HG03175 (cell line): ENCODE data around the gene EIF4E2.

Source experiments
- ATAC-seq: cut with Tn5 transposase; IDR thresholded peaks from one replicate; pipeline ENCODE4 v1.9.1; 2021; ENCODE audit warnings: mild to moderate bottlenecking, moderate library complexity; ENCODE audit not compliant: unreplicated experiment

EIF4E2 gene

DNA sequence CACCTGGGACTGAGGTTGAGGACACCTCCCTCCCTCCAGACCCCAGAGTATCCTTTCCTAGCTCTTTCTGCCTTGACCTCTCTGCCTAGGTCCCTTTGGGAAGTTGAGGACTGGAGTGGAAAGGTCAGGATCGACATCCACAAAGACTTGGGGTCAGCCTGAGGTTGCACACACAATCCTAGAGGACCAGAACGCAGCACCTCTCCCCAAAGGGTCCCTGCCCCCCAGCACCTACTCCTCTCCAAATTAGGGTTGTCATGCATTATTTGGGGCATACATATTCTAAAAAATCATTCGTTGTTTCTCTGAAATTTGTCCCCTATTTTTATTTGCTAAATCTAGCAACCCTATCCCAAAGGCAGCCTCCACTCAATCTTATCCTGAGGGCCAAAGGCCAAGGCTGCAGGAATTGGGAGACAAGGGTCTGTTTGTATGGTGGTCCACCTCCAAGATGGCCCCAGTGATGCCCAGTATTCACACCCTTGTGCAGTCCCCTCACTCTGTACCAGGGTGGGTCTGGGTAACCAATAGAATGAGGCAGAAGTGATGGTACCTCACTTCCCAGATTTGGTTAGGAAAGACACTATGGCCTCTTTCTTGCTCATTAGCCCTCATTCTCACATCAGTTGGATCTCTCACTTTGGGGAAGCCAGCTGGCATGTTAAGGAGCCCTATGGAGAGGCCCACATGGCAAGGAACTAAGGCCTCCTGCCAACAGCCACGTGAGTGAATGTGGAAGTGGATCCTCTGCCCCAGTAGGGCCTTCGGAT, 14.5 kb upstream of the EIF4E2 start:
- no peak for ATAC-seq

DNA sequence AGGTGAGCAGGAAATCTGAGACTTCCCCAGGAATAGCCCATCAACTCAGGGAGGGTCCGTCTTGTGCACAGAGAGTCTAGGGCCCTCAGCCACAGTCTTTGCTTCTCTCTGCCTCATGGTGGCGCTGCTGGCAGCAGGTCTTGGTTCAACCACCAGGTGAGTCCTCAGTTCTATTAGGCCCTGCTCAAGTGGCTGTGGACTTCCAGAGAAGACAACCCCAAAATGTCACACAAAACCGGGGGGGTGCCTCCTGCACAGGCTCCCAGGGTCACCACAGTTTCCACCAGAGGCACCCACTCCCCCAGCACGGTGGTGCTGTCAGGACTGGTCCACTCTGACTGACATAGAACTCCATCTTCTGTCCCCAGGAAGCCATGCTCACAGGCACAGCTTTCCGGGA, 13.4 kb upstream of the EIF4E2 start:
- ATAC-seq, result no peak

DNA sequence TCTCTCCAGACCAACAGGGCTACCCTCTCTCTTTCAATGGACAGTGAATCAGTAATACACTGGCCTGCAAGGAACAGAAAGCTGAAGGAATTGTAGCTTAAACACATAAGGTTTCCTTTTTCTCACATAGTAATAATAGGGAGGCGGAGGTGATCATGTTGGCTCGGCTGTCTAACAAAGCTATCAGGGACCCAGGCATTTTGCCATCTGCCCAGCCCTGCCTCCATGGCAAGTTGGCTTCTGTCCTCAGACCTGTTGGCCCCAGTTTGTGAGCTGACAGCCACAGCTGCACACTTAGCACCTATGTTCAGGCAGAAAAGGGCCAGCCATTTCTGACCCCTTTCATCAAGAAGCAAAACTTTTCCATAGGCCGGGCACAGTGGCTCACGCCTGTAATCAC, 13.0 kb upstream of the EIF4E2 start:
- ATAC-seq, result no peak

DNA sequence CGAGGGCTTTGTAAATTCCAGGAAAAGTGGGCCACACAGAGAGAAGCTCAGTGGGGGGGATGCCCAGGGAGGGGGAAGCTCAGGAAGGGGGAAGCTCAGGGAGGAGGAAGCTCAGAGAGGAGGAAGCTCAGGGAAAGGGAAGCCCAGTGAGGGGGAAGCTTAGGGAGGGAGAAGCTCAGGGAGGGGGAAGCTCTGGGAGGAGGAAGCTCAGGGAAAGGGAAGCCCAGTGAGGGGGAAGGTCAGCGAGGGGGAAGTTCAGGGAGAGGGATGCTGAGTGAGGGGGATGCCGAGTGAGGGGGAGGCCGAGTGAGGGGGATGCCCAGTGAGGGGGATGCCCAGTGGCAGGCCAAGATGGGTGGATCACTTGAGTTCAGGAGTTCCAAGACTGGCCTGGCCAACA, 11.8 kb upstream of the EIF4E2 start:
- no peak for ATAC-seq

DNA sequence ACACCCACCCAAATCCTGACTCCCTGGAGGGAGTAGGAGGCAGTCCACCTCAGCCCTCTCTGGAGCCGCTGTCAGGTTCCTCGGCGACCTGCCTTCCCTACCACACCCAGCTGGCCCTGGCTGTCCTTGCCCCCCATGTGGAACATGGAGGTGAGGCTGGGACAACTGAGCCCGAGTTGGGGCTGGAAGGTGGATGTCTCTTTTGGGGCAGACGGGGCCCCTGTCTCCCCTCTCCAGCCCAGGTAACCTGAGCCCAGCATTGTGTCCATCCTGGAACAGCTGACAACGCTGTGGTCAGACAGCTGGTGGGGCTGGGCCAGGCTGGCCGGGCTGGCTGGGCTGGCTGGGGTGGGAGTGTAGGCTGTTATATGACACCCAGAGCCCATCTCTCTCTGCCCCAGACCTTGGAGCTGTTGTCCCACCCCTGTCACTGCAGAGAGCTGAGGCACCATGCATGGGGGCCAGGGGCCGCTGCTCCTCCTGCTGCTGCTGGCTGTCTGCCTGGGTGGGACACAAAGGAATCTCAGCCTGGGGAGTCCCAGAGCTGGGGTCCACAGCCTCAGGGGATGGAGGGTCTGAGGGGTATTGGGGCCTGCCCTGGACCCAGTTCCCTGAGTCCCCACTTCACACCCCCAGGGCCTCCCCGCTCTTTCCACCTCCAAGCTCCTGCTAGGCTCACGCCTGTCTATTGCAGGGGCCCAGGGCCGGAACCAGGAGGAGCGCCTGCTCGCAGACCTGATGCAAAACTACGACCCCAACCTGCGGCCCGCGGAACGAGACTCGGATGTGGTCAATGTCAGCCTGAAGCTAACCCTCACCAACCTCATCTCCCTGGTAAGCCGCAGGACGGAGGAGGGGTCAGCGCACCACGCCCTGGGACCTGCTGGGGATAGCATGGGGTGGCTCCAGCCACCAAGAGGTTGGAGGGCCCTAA, 10.9 kb upstream of the EIF4E2 start, which contains the start of gene CHRNG:
Gene CHRNG, plus strand, starts transcription at position 395 of the 934 bp plus-strand sequence. Its CDS starts 56 bp downstream, at position 451.
- ATAC-seq, result no peak

DNA sequence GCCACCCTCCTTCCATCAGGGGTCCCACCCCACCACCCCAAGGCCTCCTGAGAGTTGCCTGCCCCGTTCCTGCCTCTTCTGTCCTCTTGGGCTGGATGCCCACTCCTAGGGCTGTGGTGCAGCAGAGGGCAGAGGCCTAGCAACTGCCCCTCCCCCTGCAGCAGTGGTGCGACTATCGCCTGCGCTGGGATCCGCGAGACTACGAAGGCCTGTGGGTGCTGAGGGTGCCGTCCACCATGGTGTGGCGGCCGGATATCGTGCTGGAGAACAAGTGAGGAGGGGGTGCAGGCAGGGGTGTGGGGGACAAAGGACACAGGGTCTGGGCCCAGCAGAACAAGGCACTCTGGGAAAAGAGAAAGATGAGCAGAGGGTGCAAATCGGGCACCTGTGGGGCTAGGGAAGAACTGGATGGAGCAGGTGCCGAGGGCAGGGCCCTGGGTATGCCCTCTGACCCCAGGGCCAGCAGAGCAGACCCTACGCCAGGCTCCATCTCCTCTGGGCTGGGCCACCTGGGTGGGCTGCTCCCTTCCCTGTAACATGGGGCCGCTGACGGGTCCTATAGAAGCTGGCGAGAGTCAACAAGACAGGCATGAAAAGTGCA, 9.9 kb upstream of the EIF4E2 start:
- ATAC-seq, result no peak

DNA sequence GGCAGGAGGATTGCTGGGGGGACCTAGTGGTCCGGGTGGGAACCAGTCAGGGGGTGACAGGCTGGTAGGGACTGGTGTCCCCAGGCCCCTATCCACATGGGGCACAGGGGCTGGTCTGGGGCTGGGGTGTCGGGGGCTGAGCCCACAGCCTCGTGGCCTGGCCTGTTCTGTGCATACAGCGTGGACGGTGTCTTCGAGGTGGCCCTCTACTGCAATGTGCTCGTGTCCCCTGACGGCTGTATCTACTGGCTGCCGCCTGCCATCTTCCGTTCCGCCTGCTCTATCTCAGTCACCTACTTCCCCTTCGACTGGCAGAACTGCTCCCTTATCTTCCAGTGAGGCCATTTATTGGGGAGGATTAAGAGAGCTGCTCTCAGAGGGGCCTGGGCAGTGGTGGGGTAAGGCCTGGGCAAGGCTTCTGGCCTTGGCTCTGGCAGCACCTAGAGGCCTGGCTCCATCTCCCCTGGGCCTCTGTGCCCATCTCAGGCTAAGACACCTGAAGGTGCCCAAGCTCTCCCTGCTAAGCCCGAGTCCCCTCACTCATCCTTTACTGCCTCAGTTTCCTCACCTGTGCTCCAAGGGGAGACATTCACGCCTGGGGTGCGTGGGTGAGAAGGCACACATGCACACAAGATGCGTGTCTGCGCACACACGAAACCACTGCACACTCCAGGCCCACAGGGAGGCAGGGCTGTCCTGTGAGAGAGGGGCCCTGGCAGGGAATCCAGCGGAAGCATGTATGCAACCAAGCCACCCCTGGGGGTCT, 9.1 kb upstream of the EIF4E2 start:
- no peak for ATAC-seq

DNA sequence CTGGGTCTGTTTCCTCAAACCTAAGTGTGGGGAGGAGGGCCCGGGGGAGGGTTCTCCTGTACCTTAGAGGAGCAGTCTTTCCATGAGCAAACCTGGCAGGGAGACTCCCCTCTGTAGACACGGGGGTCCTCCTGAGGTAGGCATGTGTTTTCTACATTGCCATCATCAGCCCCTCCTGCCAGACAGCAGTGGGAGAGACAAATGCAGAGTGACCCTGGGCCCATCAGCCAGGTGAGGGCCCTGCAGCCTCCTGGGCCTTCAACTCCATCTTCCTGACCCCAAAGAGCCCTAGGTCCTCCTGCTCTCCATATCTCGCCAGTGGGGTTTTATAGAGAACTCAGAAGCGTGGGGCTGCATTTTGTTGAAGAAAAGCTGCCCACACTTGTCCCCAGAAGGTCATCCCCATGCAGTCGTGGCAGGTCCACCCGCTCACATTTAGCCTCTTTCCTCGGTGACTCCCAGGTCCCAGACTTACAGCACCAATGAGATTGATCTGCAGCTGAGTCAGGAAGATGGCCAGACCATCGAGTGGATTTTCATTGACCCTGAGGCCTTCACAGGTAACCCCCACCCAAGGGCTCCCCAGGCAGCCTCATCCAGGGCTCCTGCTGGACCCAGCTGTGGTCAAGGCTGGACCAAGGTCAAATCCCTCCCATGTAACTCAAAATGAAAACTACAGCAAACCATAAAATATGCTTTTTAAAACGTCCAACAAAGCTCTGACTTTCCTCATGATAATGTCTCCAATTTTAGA, 8.4 kb upstream of the EIF4E2 start:
- no peak for ATAC-seq

DNA sequence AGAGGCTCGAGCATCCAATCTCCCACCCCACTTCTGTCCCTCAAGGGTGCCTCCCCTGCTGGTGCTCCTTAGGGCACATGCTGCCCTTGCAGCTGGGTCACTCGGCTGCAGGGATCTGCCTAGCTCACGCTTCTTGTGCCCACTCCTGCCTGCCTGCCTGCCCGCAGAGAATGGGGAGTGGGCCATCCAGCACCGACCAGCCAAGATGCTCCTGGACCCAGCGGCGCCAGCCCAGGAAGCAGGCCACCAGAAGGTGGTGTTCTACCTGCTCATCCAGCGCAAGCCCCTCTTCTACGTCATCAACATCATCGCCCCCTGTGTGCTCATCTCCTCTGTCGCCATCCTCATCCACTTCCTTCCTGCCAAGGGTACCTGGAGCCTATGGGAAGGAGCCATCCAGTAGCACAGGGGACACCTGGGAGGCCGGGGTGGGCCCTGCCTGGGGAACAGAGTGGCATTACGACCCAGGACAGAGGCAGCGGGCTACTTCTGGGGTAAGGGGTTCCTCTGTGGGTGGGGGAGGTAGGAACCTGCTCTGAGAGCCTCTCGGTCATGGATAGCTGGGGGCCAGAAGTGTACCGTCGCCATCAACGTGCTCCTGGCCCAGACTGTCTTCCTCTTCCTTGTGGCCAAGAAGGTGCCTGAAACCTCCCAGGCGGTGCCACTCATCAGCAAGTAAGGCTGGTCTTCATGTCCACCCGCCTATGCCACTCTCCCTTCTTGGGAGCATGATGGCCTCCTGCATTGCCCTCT, 7.6 kb upstream of the EIF4E2 start:
- no peak for ATAC-seq

DNA sequence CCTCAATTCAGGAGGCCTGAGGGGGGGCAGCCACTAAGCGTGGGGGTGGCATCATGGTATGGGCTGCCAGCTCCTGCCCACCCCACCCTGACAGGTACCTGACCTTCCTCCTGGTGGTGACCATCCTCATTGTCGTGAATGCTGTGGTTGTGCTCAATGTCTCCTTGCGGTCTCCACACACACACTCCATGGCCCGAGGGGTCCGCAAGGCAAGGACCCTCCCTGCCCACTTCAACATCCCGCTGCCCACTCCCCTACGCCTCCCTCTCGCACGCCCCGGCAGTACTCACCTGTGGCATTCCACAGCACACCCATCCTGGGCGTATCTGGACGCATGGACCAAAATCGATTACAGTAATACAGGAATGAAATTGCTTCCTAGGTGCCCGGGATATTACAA, 7.0 kb upstream of the EIF4E2 start:
- no peak for ATAC-seq

DNA sequence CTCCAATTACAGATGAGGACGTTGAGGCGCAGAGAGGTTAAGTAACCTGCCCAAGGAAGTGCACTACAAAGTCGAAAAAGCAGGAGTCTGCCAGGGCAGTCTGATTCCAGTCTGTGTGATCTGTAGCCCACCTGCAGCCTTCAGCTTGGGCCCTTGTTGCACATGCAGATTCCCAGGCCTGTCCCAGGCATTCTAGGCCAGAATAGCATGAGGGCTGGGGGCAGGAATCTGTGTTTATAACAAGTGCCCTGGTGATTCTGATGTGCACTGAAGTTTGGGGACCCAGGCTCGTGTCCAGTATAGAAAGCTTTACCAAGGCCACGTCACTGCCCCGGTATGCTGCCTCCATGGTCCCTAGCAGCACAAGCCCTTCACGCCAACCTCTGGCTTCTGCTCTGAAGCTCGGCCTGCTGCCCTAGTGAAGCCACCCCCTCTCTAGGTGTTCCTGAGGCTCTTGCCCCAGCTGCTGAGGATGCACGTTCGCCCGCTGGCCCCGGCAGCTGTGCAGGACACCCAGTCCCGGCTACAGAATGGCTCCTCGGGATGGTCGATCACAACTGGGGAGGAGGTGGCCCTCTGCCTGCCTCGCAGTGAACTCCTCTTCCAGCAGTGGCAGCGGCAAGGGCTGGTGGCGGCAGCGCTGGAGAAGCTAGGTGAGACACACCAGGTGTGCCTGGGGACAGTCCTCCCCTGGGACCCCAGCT, 6.4 kb upstream of the EIF4E2 start:
- no peak for ATAC-seq

DNA sequence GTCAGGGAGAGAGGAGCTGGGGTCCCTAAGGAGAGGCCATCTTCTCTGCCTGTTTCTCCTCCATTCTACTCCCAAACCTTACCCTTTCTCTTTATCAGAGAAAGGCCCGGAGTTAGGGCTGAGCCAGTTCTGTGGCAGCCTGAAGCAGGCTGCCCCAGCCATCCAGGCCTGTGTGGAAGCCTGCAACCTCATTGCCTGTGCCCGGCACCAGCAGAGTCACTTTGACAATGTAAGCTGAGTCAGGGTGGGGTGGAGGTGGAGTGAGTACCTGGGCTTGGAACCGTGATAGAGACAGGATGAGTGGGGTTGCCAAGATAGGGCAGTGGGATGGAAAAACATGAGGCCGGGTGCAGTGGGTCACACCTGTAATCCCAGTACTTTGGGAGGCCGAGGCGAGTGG, 5.8 kb upstream of the EIF4E2 start:
- ATAC-seq, result no peak

DNA sequence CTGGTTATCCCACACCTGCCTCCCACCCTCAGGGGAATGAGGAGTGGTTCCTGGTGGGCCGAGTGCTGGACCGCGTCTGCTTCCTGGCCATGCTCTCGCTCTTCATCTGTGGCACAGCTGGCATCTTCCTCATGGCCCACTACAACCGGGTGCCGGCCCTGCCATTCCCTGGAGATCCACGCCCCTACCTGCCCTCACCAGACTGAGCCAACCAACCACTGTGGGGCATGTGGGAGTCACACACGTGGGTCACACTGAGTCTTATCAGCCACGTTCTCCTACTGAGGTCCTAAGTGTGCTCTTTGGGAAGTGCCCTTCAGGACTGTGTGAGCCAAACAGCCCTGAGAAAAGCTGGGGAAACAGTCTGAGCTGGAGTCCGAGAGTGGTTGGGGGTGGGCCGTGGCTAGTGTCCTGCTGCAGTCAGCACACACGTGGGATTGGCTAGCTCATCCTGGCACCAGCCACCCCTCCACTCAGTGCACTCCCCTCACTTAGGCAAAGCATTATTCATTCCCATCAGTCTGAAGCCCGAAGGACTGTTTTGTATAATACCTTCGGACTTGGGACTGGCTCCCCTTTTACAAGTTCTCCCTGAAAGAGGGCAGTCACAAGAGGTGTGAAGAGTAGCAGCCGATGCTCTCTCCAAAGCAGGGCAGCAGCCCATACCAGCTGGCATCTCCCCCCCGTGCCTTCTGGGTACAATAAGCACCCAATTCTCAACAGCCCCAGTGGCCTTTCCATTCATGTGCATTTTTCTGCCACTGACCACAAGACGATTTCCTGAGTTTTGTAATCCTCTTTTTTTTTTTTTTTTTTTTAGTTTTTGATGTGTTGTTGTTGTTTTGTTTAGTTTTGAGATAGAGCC, 4.7 kb upstream of the EIF4E2 start:
- no peak for ATAC-seq

DNA sequence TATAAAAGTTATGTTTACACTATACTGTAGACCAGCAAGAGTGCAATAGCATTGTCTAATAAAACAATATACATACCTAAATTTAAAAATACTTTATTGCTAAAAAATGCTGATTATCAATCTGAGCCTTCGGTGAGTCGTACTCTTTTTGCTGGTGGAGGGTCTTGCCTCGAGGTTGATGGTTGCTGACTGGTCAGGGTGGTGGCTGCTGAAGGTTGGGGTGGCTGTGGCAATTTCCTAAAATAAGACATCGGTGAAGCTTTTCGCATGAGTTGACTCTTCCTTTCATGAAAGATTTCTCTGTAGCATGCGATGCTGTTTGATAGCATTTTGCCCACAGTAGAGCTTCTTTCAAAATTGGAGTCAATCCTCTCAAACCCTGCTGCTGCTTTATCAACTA, 2.5 kb upstream of the EIF4E2 start:
- no peak for ATAC-seq

DNA sequence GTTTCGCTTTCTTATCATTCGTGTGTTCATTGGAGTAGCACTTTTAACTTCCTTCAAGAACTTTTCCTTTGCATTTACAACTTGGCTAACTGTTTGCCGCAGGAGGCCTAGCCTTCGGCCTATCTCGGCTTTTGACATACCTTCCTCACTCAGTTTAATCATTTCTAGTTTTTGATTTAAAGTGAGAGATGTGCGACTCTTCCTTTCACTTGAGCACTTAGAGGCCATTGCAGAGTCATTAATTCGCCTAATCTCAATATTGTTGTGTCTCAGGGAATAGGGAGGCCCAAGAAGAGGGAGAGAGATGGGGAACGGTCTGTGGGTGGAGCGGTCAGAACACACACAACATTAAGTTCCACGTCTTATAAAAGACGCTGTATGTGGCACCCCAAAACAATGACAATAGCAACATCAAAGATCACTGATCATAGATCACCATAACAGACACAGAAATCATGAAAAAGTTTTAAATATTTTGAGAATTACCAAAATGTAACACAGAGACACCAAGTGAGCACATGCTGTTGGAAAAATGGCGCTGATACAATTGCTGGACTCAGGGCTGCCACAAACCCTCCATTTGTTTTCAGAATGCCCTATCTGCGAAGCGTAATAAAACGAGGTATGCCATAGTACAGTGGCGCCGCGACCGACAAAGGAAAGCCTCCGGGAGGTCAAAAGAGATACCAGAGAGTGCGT, 685 bp upstream of the EIF4E2 start:
- no peak for ATAC-seq

DNA sequence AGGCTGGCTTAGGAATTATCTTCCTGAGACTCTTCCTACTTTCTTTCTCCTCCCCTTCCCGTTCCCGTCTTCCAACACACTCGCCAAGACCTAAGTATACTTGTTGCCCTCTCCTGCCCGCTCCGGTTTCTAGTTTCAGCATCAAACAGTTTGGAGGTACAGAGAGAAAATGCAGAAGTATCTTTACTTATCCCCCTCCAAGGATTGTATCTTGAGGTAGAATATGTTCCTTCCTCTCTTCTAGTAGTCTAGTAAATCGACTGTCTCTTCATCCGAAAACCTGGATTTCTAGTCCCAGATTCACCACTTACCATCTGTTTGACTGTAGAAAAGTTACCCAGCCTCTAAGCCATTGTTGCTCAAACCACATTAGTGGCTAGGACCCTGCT, 755 bp downstream of the EIF4E2 start:
- ATAC-seq, result no peak

DNA sequence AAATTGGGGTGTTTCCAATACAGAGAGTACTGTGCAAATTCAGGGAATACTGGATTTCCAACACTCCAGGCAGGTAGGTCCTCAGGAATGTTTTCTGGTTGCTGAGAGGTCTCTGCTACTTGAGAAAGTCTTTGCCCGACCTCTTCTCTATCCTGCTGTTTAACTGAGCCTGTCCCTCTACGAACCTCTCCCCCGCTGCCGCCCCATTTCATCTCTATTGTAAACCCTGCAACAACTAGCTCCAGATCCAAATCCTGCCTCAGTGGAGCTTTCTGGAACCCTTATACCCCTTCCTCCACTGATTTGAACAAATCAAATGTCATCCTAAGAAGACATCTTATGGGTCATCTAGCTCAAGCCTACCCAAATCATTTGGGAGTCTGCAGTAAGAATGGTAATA, 1.3 kb downstream of the EIF4E2 start:
- ATAC-seq, result no peak
